Liver (tissue), 9 donors: Measurements from ENCODE around the gene CDC42EP3. TPM values are rescaled to one million over a fixed set of nuclear protein-coding genes. Genes with fewer than 3 reads are reported as not detected.
A peak's percentile ranks its signal among the peaks of the same experiment; 100 is the strongest.

Experiments
- DNase-seq: peaks from one replicate; pipeline ENCODE4 v3.0.0-alpha.2; 2017; ENCODE audit warnings: low spot score
- H3K27ac ChIP-seq, 2 donors: one replicate each; pipeline ENCODE4 v1.7.0; 2013; ENCODE audit warnings: inconsistent platforms in 2 of 2, low read length in 2 of 2, control low read depth in 1 of 2, low read depth in 1 of 2, mild to moderate bottlenecking in 1 of 2
- H3K27me3 ChIP-seq, 4 donors: one replicate each; pipeline versions ENCODE4 v1.6.1 to v1.7.0; 2013; ENCODE audit warnings: low read length in 3 of 4, inconsistent platforms in 1 of 4, mild to moderate bottlenecking in 1 of 4, moderate library complexity in 1 of 4; ENCODE audit not compliant: control insufficient read depth in 4 of 4, insufficient read depth in 4 of 4
- H3K36me3 ChIP-seq, 4 donors: one replicate each; pipeline versions ENCODE4 v1.6.1 to v1.7.0; 2013; ENCODE audit warnings: low read length in 3 of 4, mild to moderate bottlenecking in 3 of 4, low read depth in 1 of 4, moderate library complexity in 1 of 4; ENCODE audit not compliant: control insufficient read depth in 4 of 4, insufficient read depth in 3 of 4
- H3K4me1 ChIP-seq, 4 donors: one replicate each; pipeline versions ENCODE4 v1.6.1 to v1.7.0; 2013; ENCODE audit warnings: low read length in 3 of 4, mild to moderate bottlenecking in 3 of 4, moderate library complexity in 1 of 4; ENCODE audit not compliant: control insufficient read depth in 4 of 4, insufficient read depth in 4 of 4
- H3K4me3 ChIP-seq, 3 donors: one replicate each; pipeline versions ENCODE4 v1.6.1 to v1.7.0; 2013; ENCODE audit warnings: low read length in 3 of 3, control low read depth in 1 of 3, low read depth in 1 of 3, mild to moderate bottlenecking in 1 of 3
- H3K9ac ChIP-seq, 2 donors: one replicate each; pipeline ENCODE4 v1.7.0; 2013; ENCODE audit warnings: low read length in 2 of 2, mild to moderate bottlenecking in 2 of 2, moderate library complexity in 2 of 2, control low read depth in 1 of 2, low read depth in 1 of 2
- H3K9me3 ChIP-seq, 4 donors: one replicate each; pipeline versions ENCODE4 v1.6.1 to v1.7.0; 2013; ENCODE audit warnings: low read length in 3 of 4; ENCODE audit not compliant: control insufficient read depth in 4 of 4
- ATF3 ChIP-seq: IDR thresholded peaks from 2 replicates; pipeline ENCODE4 v1.6.1; 2016; ENCODE audit warnings: antibody characterized with exemption
- CTCF ChIP-seq: fragments of 150-350 bp; IDR thresholded peaks from 2 replicates; pipeline ENCODE4 v1.5.1; 2017; ENCODE audit warnings: improper control_type of control experiment, low read depth, low read length; ENCODE audit not compliant: missing input control
- EGR1 ChIP-seq, 2 donors: IDR thresholded peaks; 2 replicates each; pipeline ENCODE4 v1.6.1; 2016 to 2018; ENCODE audit warnings: antibody characterized with exemption in 2 of 2, low read depth in 2 of 2
- FOXA1 ChIP-seq: IDR thresholded peaks from 2 replicates; pipeline ENCODE4 v1.6.1; 2016; ENCODE audit warnings: antibody characterized with exemption
- FOXA2 ChIP-seq: IDR thresholded peaks from 2 replicates; pipeline ENCODE4 v1.6.1; 2016; ENCODE audit warnings: antibody characterized with exemption
- GABPA ChIP-seq, 2 donors: IDR thresholded peaks in 1 of 2; conservative IDR thresholded peaks in 1 of 2; 2 replicates each; pipeline ENCODE4 v1.6.1; 2016; ENCODE audit warnings: antibody characterized with exemption in 2 of 2, mild to moderate bottlenecking in 1 of 2, moderate library complexity in 1 of 2
- HNF4A ChIP-seq, 2 donors: conservative IDR thresholded peaks; 2 replicates each; pipeline ENCODE4 v1.6.1; 2016; ENCODE audit warnings: antibody characterized with exemption in 2 of 2, mild to moderate bottlenecking in 2 of 2
- HNF4G ChIP-seq: IDR thresholded peaks from 2 replicates; pipeline ENCODE4 v1.6.1; 2016; ENCODE audit warnings: antibody characterized with exemption
- JUND ChIP-seq, 2 donors: IDR thresholded peaks; 2 replicates each; pipeline ENCODE4 v1.6.1; 2016; ENCODE audit warnings: antibody characterized with exemption in 2 of 2
- MAX ChIP-seq: IDR thresholded peaks from 2 replicates; pipeline ENCODE4 v1.6.1; 2016; ENCODE audit warnings: antibody characterized with exemption
- NR2F2 ChIP-seq: IDR thresholded peaks from 2 replicates; pipeline ENCODE4 v1.6.1; 2016; ENCODE audit warnings: antibody characterized with exemption
- RAD21 ChIP-seq, 2 donors: IDR thresholded peaks; 2 replicates each; pipeline ENCODE4 v1.6.1; 2016; ENCODE audit warnings: antibody characterized with exemption in 2 of 2, mild to moderate bottlenecking in 2 of 2
- REST ChIP-seq: IDR thresholded peaks from 2 replicates; pipeline ENCODE4 v1.6.1; 2016; ENCODE audit warnings: antibody characterized with exemption, mild to moderate bottlenecking
- RXRA ChIP-seq, 2 donors: IDR thresholded peaks; 2 replicates each; pipeline ENCODE4 v1.6.1; 2017 to 2018; ENCODE audit warnings: antibody characterized with exemption in 2 of 2, mild to moderate bottlenecking in 1 of 2
- SP1 ChIP-seq: IDR thresholded peaks from 2 replicates; pipeline ENCODE4 v1.6.1; 2018; ENCODE audit warnings: antibody characterized with exemption, mild to moderate bottlenecking
- TAF1 ChIP-seq: conservative IDR thresholded peaks from 2 replicates; pipeline ENCODE4 v1.6.1; 2016; ENCODE audit warnings: antibody characterized with exemption, mild to moderate bottlenecking
- YY1 ChIP-seq: IDR thresholded peaks from 2 replicates; pipeline ENCODE4 v1.6.1; 2016; ENCODE audit warnings: antibody characterized with exemption, mild to moderate bottlenecking
- ZBTB33 ChIP-seq: IDR thresholded peaks from 2 replicates; pipeline ENCODE4 v1.6.1; 2016; ENCODE audit warnings: antibody characterized with exemption
- WGBS: extraction: QIAGEN DNeasy Blood & Tissue Kit; methylation state at CpG from one replicate; pipeline ENCODE4 v1.1.7; 2013; 5-methylcytosine and 5-hydroxymethylcytosine counted together
- polyA plus RNA-seq, 2 donors: library from polyadenylated mRNA; stranded (reverse) in 1 of 2; unstranded in 1 of 2; fragments of 200-250 nt in 1 of 2; fragments of >200 nt in 1 of 2; fragmentation: Nextera tagmentation in 1 of 2; extraction: Ambion mirVana in 1 of 2; gene quantifications; one replicate each; pipeline versions ENCODE4 v1.2.1 to v1.2.3, GENCODE V29; 2013 to 2015
- total RNA-seq, 2 donors: library from RNA; depleted of rRNA; stranded (reverse); fragments of >200 nt; gene quantifications; one replicate each; pipeline ENCODE4 v1.2.3, GENCODE V29; 2014
- donor health status: healthy.
- donor health status: healthy.
- donor health status: healthy.
- donor health status: healthy.
- donor health status: healthy.

Gene CDC42EP3
- total and polyA plus RNA-seq, 4 donors, result 2.5 to 4.1 (median 3.3) TPM

GRCh38 chr2:37708146-37708545 is 36.7 kb upstream of the CDC42EP3 start:
- H3K27me3 ChIP-seq, result no peaks in the 10 kb centered on the region
- H3K4me1 ChIP-seq, result no peaks in the 10 kb centered on the region
- H3K9me3 ChIP-seq, result no peaks in the 10 kb centered on the region
- H3K4me3 ChIP-seq, result no peak overlapping the region
- DNase-seq, result no peak
- no peak for TF ChIP-seq RAD21 (IDR thresholded peaks at IDR 0.05)
- no peak for TF ChIP-seq ATF3
- TF ChIP-seq RXRA (IDR thresholded peaks at IDR 0.05), result peak; percentile 9 to 16
- WGBS, result 70% methylated on average over 2 of the region's 2 CpGs
- H3K9ac ChIP-seq, result no peak overlapping the region
- H3K36me3 ChIP-seq, result no peaks in the 10 kb centered on the region
- no peak overlapping the region for H3K27ac ChIP-seq

GRCh38 chr2:37707393-37707792 is 36.0 kb upstream of the CDC42EP3 start:
- no peaks in the 10 kb centered on the region for H3K27me3 ChIP-seq
- no peak overlapping the region for H3K27ac ChIP-seq
- 98% methylated on average over 1 of the region's 1 CpG for WGBS
- TF ChIP-seq REST (no peak), TAF1 (no peak), YY1 (no peak), NR2F2 (no peak), SP1 (no peak), MAX (no peak), CTCF (no peak), FOXA1 (no peak), HNF4G (no peak), GABPA (IDR thresholded peaks at IDR 0.05 in 1 of 2, conservative IDR thresholded peaks at IDR 0.05 in 1 of 2) (no peak), JUND (IDR thresholded peaks at IDR 0.05) (no peak), HNF4A (conservative IDR thresholded peaks at IDR 0.05) (no peak), FOXA2 (no peak), ZBTB33 (no peak), RXRA (IDR thresholded peaks at IDR 0.05) (no peak), ATF3 (no peak), EGR1 (IDR thresholded peaks at IDR 0.05; ENCODE audit: low read depth in 2 of 2) (no peak), RAD21 (IDR thresholded peaks at IDR 0.05) (no peak)
- no peak overlapping the region for H3K9ac ChIP-seq
- H3K36me3 ChIP-seq, result no peaks in the 10 kb centered on the region
- no peaks in the 10 kb centered on the region for H3K4me1 ChIP-seq
- no peak overlapping the region for H3K4me3 ChIP-seq
- no peak for DNase-seq
- no peaks in the 10 kb centered on the region for H3K9me3 ChIP-seq
